Astrocyte of the spinal cord (primary cell): Measurements from ENCODE around the gene DQX1.

Experiments used
- DNase-seq: peaks from one replicate; pipeline ENCODE4 v3.0.0; 2011; ENCODE audit warnings: low read depth, low spot score
- H3K4me3 ChIP-seq: 2 replicates; pipeline ENCODE4 v1.5.1; 2011; ENCODE audit warnings: low read depth, mild to moderate bottlenecking, low read length, moderate library complexity
- in situ Hi-C: cut with HindIII; loops from 2 replicates; pipeline ENCODE4 v1.10.0; 2017; ENCODE audit warnings: low sequenced_read_pairs
- TF ChIP-seq, protein P1 (sequence below): IDR thresholded peaks from 2 replicates; pipeline ENCODE4 v1.5.1; 2012; ENCODE audit warnings: low read depth, mild to moderate bottlenecking, low read length, inconsistent platforms

The DQX1 gene

DNA sequence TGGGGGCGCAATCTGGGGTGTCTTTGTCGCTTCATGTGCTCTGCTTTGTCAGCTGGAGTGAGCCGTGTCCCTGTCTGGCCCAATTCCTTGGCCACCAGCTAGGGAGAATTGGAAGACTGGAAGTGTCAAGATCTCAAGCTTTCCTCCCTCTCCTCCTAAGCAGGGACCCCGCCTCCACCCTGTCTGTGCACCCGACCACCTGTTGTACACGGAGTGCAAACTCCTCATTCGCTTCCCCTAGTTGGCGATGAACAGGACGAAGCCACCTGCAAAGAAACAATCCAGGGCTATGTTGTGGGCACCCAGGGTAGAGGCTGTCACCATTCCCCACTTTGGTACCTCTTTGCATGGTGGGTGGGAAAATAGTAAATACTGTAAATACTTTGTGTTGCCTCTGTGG is 1.7 kb upstream of the DQX1 start:
- TF ChIP-seq, protein P1, sequence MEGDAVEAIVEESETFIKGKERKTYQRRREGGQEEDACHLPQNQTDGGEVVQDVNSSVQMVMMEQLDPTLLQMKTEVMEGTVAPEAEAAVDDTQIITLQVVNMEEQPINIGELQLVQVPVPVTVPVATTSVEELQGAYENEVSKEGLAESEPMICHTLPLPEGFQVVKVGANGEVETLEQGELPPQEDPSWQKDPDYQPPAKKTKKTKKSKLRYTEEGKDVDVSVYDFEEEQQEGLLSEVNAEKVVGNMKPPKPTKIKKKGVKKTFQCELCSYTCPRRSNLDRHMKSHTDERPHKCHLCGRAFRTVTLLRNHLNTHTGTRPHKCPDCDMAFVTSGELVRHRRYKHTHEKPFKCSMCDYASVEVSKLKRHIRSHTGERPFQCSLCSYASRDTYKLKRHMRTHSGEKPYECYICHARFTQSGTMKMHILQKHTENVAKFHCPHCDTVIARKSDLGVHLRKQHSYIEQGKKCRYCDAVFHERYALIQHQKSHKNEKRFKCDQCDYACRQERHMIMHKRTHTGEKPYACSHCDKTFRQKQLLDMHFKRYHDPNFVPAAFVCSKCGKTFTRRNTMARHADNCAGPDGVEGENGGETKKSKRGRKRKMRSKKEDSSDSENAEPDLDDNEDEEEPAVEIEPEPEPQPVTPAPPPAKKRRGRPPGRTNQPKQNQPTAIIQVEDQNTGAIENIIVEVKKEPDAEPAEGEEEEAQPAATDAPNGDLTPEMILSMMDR, result no peak
- in situ Hi-C loops, result no loop called here
- H3K4me3 ChIP-seq, result no peak overlapping the region
- no peak for DNase-seq

DNA sequence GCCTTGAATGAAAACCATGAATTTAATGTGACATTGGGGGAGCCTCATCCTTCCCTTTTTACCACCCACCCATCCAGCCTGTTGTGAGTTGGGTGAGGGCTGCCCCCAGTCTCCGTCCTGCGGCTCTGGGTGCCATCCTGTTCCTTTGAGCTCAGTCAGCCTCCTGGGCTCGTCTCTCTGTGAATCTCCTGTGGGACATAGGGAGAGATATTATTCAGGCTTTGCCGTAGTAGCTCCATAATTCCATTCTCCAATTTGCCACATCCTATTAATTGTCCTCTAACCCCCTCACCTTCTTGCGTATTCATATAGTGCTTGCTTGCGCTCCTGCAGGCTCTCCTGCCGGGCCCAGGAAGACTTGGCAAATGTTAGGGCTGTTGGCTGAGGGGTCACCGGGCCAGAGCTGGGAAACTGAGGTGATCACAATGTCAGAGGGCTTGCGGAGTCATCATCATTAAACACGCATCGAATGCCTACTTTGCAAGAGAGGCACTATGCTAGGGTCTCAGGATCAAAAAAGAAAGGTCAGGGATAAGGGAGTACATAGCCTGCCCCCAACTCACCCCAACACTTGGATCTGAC is 709 bp upstream of the DQX1 start:
- TF ChIP-seq, protein P1, result no peak
- DNase-seq, result no peak
- in situ Hi-C loops, result no loop called here
- no peak overlapping the region for H3K4me3 ChIP-seq

DNA sequence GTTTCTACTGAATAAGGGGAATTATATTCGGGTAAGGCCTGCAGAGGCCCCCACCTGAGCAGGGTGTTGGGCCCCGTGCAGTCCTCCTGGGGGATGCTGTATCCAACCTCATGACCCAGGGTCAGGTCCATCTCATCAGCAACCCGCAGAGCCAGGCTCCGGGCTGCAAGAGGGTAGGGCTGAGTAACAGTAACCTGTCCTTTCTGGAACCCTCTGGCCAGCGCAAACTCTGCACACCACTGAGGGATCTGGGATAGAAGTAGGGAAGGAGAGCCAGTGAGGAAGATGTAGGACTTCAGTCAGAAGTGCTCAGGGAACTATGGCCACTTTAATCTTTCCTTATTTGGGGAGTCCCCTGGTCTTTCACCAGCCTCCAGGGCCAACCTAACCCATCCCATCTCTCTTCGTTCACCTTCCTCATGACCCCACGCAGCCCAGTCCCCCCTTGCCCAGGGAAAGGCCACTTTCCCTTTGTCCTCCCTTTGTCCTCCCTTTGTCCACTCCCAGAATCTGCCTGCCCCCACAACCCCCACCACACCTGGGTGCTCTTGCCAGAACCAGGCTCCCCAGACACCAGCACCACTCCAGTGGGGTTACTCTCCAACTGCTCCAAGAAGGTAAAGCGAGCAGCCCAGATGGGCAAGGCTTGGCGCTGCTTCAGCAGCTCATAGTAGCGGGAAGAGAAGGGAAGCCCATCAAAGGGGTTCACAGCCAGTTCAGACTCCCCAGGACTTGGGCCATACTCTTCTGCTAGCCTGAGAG is 895 bp downstream of the DQX1 start:
- TF ChIP-seq, protein P1, result no peak
- no peak overlapping the region for H3K4me3 ChIP-seq
- in situ Hi-C loops, result no loop called here
- DNase-seq, result no peak

DNA sequence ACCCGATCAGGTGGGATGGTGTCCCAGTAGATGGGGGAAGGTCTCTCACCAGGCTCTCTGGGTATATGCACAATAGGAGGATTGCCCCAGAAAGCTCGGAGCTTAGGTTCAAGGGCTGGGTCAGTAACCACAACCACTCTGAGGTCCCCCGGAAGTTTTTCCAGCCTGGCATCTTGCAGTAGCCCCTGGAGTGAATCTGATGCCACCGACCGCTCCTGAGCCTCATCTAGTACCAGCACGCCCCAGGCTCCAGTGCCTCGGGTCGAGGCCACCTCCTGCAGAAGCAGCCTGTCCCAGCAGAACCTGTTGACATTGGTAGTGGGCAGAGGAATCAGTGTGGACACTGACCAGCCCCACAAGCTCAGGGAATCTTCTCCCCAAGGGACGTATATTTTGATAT is 2.0 kb downstream of the DQX1 start:
- H3K4me3 ChIP-seq, result no peak overlapping the region
- in situ Hi-C loops, result no loop called here
- DNase-seq, result no peak
- TF ChIP-seq, protein P1, result no peak

DNA sequence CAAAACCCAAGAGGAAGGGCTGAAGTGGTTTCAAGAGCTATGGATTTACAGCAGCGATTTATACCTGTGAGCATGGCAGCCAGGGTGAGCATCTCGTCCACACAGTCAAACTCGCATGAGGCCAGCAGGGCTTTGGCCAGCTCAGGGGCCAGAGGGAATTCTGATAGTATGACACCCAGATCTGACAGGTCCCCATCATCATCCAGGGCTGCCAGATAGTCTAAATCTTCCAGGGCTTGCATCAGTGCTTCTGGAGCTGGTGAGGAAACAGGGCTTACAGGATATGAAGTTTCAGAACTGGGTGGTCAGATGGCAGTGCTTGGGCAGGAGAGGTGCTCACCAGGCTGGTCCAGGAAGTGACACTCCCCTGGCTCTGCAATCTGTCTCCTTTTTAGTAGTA is 3.5 kb downstream of the DQX1 start:
- H3K4me3 ChIP-seq, result no peak overlapping the region
- in situ Hi-C loops, result no loop called here
- TF ChIP-seq, protein P1, result no peak
- no peak for DNase-seq

DNA sequence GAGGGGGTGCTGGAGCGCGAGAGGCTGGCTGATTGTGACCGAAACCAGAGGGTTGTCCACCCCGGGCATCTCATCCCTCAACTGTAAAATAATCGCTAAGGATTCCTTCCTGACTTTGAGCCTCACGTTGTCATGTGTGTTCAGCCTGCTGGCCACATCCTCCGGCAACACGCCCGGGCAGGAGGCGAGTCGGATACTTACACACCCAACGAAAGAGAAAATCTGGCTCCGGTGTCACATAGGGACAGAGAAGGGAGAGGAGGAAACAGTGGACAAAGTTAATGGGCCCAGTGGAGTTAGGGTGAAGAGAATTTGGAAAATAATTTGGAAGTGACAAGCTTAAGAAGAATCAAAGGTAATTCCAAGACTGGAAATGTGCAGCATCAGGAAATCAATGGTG is 9.4 kb downstream of the DQX1 start:
- in situ Hi-C loops, result no loop called here
- DNase-seq, result no peak
- TF ChIP-seq, protein P1, result no peak
- H3K4me3 ChIP-seq, result no peak overlapping the region
